GM18858 (cell line): ENCODE measurements around the gene SHROOM3.

Experiments
- ATAC-seq: cut with Tn5 transposase; IDR thresholded peaks from one replicate; pipeline ENCODE4 v1.9.1; 2021; ENCODE audit not compliant: unreplicated experiment

The SHROOM3 gene

DNA sequence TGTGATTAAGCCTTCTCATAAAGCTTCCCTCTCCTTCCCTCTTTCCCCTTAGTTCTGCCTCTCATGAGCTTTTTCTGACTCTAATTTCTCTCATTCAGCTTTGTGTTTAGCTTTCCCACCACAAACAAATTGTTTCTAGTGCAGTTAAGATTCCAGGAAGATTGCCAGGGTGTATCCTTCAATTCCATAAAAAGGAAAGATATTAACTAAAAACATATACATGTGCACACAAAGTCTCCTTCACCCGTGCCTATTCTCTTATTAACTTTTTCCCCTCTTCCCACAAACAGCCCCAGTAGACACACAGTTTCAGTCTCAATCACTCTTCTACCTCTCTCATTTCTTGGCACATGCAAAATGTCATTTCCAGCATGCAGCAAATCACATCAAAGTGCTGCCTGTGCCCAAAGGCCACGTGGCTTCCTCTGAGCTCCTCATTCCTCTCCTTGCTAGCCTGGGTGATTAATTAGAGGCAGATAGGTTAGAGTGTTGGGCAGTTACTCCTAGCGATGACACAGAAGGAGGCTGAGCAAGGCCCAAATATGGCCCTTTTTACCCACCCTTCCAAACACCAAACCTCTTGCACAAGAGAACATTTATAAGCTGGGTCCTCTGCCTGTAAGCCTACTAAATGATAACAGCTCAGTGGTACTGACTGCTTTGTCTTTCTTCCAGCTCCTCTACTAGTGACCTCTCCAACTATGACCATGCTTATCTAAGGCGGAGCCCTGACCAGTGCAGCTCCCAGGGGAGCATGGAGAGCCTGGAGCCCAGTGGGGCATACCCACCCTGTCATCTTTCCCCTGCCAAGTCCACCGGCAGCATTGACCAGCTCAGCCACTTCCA is 303.3 kb downstream of the SHROOM3 start:
- ATAC-seq, result no peak

DNA sequence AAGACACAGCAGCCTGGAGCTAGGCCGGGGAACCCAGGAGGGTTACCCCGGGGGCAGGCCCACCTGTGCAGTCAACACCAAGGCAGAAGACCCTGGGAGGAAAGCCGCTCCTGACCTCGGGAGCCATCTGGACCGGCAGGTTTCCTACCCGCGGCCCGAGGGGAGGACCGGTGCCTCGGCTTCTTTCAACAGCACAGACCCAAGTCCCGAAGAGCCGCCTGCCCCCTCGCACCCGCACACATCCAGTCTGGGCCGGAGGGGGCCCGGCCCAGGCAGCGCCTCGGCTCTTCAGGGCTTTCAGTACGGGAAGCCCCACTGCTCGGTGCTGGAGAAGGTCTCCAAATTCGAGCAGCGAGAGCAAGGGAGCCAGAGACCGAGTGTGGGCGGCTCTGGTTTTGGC is 305.2 kb downstream of the SHROOM3 start:
- ATAC-seq, result no peak

DNA sequence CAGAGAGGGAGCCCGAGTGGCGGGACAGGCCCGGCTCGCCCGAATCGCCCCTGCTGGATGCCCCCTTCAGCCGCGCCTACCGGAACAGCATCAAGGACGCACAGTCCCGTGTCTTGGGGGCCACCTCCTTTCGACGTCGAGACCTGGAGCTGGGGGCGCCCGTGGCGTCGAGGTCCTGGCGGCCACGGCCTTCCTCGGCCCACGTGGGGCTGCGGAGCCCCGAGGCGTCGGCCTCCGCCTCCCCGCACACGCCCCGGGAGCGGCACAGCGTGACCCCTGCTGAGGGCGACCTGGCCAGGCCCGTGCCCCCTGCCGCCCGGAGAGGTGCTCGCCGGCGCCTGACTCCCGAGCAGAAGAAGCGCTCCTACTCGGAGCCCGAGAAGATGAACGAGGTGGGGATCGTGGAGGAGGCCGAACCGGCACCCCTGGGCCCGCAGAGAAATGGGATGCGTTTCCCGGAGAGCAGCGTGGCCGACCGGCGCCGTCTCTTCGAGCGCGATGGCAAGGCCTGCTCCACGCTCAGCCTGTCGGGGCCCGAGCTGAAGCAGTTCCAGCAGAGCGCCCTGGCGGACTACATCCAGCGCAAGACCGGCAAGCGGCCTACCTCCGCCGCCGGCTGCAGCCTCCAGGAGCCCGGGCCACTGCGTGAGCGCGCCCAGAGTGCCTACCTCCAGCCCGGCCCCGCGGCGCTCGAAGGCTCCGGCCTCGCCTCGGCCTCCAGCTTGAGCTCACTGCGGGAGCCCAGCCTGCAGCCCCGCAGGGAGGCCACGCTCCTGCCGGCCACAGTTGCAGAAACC is 306.0 kb downstream of the SHROOM3 start:
- ATAC-seq, result no peak

DNA sequence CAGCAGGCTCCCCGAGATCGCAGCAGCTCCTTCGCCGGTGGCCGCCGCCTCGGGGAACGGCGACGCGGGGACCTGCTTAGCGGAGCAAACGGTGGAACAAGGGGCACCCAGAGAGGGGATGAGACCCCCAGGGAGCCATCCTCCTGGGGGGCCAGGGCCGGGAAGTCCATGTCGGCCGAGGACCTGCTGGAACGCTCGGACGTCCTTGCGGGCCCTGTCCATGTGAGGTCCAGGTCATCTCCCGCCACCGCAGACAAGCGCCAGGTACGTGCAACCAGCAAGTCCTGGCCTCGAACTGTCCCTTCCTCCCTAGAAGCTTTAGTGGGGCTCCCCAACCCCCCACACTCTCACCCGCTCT is 306.6 kb downstream of the SHROOM3 start:
- no peak for ATAC-seq

DNA sequence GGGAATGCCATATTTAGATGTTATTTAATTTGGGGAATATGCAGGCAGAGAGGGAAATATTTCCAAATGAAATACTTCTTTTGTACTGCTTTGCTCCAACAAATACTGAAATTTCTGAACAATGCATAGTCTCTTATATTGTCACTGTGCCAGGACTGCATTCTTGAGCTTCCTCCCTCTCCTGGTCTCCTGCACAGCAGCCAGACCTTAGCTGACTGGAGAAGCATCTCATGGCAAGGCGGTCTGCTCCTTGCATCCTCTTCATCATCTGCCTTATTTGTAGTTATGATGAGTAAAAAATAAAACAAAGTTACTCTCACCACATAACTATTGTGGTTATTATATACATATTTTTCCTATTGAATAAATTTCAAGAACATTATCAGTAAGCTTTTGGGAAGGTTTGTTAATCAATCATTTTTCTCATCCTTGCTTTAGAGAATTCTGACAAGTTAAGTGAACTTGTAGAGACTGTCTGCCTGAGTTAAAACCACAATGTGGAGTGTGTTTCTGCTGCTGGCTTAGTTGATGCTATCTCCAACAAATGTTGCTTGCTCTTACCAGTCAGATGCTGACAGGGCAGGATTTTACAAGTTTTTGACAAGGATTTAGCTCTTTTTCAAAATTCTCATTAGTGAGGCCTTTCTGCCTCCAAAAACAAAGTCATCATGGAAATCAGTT is 309.4 kb downstream of the SHROOM3 start:
- no peak for ATAC-seq

DNA sequence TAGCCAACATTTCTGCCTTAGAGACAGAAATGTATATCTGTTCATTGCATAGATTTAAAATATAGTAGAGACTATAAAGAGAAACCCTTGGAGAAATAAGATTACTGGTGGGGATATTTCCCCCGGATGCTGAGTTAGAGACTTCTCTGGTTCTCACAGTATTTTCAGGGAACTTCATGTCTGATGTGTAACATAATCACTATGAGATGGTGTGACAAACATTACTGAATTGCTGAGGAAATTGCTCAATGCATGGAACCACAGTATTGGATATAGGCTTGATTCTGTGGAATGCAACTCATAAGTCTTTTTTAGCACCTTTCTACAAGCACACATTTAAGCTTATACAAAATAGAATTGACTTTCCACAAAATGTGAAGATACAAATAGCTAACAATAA is 310.2 kb downstream of the SHROOM3 start:
- no peak for ATAC-seq

DNA sequence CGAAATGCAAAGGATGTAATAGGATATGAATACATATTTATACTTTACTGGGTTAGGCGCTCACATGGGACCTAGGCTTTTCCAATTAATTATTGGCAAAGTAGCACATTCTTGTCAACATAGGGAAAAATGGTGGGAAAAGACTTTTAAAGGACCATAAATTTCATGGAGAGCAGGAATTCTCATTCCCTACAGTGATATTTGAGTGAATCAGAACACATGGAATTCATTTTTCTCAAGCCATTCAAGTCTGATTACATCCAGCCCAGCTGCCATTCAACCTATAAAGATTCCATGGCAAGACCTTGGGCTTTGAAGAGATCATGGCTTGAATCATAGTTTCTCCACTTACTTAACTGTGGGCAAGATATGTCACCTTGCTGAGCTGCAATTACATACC is 312.5 kb downstream of the SHROOM3 start:
- no peak for ATAC-seq

DNA sequence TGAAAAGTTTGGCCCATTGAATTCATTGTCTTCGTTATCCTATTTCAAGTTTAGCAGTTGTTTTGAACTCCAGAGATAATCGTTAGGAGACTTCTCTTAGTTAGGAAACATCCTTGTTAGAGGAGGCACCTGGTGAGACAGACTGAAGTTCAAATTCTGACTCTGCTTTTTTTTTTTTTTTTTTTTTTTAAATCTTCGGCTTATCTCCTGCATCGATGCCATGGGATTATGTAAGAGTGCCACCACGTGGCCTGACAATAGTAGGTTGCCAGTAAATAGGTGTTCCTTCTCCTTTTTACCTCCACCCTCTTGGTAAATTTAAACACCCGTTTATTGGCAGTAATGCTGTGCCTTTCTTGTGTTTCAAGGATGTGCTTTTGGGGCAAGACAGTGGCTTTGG is 313.6 kb downstream of the SHROOM3 start:
- ATAC-seq, result no peak

DNA sequence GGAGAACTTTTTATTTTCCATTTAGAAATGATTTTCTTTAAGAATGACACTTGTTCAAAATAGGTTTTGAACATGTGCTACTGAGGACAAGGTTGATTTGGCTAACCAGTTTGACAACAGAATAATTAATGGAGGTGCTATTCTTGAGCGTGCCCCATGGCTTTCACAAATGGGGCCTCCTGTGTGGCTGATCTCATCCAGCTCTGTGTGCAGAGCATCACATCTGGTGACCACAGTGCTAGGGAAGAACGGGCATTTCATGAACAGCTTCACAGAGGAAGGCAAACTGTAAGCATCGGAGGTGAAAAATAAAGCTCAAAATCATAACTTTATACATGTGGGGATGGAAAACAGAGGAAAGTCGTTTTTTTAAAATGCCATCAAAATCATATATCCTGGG is 314.3 kb downstream of the SHROOM3 start:
- no peak for ATAC-seq

DNA sequence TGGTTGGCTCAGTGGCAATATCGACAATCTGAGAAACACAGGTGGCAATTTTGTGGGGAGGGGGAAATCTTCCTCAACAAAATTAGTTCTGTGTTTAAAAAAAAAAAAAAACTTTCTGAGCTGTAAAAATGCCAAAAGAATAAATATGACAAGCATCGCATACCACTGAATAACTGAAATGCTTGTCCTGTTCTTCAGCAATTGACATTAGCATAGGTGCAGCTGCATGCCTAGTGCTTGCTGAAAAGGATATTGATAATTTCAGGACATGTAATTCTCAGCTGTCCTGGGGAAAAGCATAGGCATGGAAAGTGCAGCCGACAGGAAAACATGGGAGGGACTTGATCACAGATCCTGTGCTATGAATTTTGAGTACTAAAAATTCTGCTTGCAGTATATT is 315.7 kb downstream of the SHROOM3 start:
- no peak for ATAC-seq

DNA sequence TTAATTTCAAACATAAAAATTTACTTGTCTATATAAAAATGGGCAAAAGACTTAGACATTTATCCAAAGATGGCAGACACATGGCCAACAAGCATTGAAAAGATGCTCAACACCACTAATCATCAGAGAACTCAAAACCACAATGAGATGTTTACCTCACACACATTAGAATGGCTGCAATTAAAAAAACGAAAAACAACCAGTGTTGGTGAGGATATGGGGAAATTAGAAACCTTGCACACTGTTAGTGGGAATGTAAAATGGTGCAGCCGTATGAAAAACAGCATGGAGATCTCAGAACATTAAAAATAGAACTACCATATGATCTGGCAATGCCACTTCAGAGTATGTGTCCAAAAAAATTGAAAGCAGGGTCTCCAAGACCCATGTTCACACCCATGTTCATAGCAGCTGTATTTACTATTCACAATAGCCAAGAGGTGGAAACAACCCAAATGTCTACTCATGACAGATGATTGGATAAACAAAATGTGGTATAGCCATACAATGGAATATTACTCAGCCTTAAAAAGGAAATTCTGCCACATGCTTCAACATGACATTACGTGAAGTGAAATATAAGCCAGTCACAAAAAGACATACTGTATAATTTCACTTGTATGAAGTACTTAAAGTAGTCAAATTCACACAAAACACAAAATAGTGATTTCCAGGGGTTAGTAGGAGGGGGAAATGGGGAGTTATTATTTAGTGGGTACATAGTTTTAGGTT is 316.7 kb downstream of the SHROOM3 start:
- no peak for ATAC-seq

DNA sequence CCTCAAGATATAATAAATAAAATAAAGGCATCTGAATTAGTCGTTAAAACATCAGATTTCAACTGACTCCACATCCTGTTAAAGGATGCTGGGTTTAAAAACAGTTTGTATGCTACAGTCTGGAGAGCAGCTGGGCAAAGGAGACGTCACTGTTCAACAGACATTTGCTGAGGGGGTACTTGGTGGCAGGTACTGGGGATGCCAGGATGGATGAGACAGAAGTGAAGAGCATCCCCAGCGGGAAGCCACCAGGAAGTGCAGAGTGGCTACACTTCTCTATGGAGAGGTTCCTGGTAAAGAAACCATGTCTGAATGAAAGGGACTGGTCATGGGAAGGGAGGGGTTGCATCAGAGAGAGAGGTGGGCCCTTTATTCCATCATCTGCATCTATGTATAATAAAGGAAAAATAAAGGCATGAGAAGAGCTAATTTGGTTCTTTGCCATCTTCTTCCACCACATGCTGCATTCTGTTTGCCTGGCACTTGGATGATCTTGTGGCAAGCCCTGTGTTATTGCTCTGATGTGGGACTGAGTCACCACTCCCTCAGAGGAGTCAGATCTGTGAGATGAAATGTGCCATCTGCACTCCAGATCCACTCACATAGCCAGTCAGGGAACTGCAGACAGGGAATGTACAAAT is 318.0 kb downstream of the SHROOM3 start:
- ATAC-seq, result no peak

DNA sequence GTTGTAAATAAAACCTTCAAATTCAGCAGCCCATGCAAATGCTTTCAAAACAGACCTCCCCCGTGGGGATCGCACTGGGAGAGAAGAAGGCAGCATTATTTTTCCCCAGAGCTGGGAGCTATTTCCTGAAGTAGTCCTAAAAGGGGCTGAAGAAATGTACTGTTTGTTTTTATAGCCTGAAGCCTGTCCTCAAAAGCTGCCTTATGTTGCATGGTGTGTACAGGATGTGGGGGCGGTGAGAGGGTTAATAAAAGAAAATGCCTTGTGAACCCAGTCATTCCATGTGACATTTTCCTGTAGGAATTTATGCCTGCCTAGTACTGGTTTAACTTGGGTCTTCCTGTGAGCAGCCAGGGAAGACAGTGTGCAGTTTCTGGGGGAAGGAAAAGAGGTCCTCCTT is 318.8 kb downstream of the SHROOM3 start:
- no peak for ATAC-seq

DNA sequence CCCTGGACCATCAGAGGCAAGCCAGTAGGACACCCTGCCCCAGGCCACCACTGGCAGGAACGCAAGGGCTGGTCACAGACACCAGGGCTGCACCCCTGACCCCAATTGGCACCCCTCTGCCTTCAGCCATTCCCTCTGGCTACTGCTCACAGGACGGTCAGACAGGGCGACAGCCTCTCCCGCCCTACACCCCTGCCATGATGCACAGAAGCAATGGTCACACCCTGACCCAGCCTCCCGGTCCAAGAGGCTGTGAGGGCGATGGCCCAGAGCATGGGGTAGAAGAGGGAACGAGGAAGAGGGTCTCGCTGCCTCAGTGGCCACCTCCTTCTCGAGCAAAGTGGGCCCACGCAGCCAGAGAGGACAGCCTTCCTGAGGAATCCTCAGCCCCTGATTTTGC is 319.4 kb downstream of the SHROOM3 start:
- ATAC-seq, result no peak

DNA sequence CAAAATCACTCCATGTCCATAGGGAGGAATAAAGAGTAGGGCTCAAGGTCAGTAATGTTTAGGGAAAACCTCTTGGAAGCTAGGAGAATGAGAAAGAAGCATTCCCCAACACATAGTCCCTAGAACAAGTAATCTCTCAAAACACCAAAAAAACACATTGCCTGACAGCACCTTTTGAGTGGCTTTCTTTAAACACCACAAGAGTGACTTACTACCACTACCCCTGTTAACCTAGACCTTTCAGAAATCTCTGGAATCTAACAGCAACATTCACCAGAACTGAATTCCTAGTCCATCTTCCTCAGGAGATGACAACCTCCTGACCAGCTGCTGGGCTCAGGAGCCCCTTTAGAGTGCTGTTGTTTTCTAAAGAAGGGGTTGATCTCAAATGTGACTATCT is 320.7 kb downstream of the SHROOM3 start:
- ATAC-seq, result no peak

DNA sequence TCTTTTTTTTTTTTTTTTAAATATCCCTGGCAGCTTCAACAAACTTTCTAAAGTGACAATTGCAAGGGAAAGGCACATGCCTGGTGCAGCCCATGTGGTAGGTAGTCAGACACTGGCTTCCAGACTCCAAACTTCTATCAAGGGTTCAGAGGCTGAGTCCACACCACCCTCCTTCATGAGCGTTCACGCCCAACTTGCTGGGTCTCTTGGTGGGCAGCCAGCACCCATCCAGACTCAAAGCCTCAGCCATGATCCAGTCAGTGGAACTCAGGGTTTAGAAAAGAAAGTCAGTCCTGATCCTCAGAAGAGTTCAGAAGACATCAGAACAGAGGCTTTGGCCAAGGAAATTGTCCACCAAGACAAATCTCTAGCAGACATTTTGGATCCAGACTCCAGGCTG is 321.4 kb downstream of the SHROOM3 start:
- ATAC-seq, result no peak

DNA sequence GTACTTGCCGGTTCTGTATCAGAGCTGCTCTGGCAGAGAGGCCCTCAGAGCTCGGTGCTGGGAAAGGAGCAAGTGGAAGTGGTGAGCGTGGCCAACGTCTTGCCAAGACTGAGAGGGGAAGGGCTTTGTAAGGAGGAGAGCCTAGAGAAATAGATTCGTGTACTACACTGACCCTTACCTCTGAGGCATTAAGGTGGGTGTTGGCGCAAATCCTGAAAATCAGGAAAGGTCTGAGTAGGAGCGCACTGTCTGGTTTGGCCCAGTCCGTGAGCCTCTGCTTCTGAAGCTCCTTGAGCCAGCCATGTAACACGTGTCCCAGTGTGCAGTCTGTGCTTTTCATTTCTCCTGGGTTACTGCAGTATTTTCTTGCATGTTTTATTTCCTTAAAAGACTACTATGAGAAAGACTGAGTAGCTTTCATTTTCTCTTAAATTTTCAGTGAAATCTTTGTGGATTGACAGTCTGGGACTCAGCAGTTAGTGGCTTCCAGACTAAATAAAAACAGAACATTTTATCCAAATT is 322.4 kb downstream of the SHROOM3 start:
- no peak for ATAC-seq

DNA sequence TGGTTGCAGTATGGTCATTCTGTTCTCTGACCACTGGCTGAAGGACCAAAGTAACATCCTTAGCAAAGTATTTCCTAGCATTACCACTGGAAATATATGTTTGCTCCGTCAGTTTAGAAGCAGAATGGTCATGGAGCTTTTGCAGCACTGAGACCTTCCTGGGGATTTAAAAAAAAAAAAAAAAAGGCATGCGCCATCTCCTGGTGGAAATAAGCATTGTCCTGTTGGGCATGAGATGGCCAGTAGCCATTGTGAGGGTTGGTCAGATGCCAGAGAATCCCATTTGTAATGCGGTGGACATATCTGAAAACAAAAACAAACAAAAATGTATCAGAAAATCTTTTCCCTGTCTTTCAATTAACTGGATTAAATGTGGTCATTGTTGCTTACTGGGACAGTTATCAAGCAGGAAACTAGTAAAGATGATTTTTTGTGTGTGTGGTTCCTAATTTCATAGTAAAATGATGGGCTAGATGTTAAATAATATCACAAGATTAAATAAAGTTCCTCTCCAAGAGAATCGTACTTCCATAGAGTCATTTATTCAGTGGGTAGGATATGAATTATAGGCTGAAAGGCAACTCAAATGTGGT is 323.4 kb downstream of the SHROOM3 start:
- ATAC-seq, result no peak

DNA sequence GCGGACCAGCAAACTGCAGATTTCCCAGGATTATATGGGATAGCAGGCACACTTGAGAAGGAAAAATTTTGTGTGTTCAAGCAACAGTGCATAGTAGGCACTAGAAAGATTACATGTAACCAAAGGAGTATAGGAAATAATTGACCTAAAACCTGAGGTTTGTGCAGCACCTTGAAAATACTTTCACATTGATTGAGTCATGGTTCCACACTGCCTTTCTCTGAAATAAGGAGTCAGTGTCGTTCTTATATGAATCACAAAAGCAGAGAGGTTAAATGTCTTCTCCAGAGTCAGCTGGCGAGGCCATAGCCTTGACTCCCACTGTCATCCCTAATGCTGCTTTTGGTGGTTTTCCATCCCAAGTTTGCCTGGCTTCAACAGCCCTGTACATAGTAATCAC is 324.0 kb downstream of the SHROOM3 start:
- no peak for ATAC-seq

DNA sequence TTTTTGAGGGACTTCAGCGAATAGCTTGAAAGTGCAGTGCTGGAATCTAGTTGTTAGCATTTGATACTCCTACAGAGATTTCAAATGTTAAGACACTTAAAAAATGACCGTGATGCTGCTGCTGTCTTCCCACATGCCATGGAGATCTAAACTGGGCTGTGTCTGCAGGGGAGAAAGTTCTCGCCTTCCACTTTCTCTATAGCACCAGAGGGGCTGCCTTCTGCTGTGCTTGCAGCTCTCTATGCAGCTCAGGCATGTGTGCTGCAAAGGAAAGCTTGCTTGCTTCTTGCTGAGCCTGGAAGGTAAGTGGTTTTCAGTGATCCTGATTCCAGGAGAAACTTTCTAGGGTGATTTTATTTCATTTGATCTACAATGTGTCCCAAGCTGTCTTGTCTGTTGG is 325.2 kb downstream of the SHROOM3 start:
- no peak for ATAC-seq
